Measurements from ENCODE around the gene PIPOX. TPM values are rescaled to one million over a fixed set of nuclear protein-coding genes. Genes with fewer than 3 reads are reported as not detected.

PIPOX gene
- total RNA-seq, 3 donors from 2014 or later = 1.3 to 3.0 (median 2.9) TPM

- H3K36me3 ChIP-seq = peaks cover 3% of the 10 kb centered on the region
Measured at GRCh38 chr17:29103341-29103740, 60.4 kb downstream of the PIPOX start.

More at GRCh38 chr17:29103341-29103740, 60.4 kb downstream of the PIPOX start:
- H3K27me3 ChIP-seq = no peaks in the 10 kb centered on the region
- no peak overlapping the region for H3K27ac ChIP-seq
- no peaks in the 10 kb centered on the region for H3K4me1 ChIP-seq
- no peak overlapping the region for H3K4me3 ChIP-seq
- DNase-seq (ENCODE audit: low spot score in 2 of 2) = no peak
- no peaks in the 10 kb centered on the region for H3K9me3 ChIP-seq
- intact Hi-C loops (cut with DNase I; ENCODE audit: low total_unique reads) = no loop called here
- no peak for TF ChIP-seq POLR2AphosphoS5 (IDR thresholded peaks at IDR 0.05)
- TF ChIP-seq POLR2A (IDR thresholded peaks at IDR 0.05) = no peak
- TF ChIP-seq CTCF (IDR thresholded peaks at IDR 0.05) = no peak

Other genes with a start within 250 kb of the PIPOX start
- 10 to 100 TPM in 2 of 3 donors, 1 to 10 TPM in 1; 9.7 to 12.0 (median 10.5) TPM for gene FAM222B, start 200.4 kb upstream of the PIPOX start, total RNA-seq
- gene ERAL1, start 188.1 kb upstream of the PIPOX start, total RNA-seq = 10 to 100 TPM; 24.3 to 51.2 (median 26.4) TPM
- 10 to 100 TPM; 49.8 to 78.3 (median 56.9) TPM for gene FLOT2, start 145.4 kb upstream of the PIPOX start, total RNA-seq
- 10 to 100 TPM in 2 of 3 donors, 1 to 10 TPM in 1; 3.2 to 20.6 (median 14.2) TPM for gene DHRS13, start 140.1 kb upstream of the PIPOX start, total RNA-seq
- gene PHF12, start 91.6 kb upstream of the PIPOX start, total RNA-seq = 10 to 100 TPM; 32.2 to 42.9 (median 40.3) TPM
- gene SEZ6, start 37.1 kb upstream of the PIPOX start, total RNA-seq = not detected
- 10 to 100 TPM; 31.5 to 71.1 (median 42.3) TPM for gene MYO18A, start 137.3 kb downstream of the PIPOX start, total RNA-seq
- not detected for gene CRYBA1, start 203.7 kb downstream of the PIPOX start, total RNA-seq